GM12801 (cell line): ENCODE results near the gene MAX.

Experiments used
- TF ChIP-seq, protein P1 (sequence below): IDR thresholded peaks from one replicate; pipeline ENCODE4 v1.5.1; 2011; ENCODE audit warnings: control low read depth; ENCODE audit not compliant: insufficient read length; ENCODE audit errors: extremely low read depth

The MAX gene

DNA sequence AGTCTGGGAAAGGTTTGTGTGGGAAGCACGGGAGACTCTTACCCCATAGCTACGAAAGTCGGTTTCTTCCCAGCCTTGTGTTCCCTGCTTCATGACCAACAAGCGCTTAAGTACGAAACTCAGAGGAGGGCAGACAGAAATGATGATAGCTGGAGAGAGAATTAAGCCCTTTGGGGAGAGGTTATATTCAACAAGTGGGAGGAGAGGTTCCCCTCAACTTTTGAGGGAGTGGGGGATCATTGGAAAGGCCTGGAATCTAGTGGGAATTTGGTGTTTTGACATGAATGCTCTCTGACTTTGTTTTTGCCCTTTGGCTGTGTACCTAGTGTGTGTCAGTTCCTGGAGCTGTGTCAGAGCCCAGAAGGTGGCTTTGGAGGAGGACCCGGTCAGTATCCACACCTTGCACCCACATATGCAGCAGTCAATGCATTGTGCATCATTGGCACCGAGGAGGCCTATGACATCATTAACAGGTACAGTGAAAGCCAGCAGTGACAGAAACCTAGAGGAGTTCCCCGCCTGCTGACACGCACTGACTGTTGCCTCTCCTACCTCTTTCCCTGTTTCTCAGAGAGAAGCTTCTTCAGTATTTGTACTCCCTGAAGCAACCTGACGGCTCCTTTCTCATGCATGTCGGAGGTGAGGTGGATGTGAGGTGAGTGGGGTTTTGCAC lies 75.1 kb downstream of the MAX start:
- TF ChIP-seq, protein P1, sequence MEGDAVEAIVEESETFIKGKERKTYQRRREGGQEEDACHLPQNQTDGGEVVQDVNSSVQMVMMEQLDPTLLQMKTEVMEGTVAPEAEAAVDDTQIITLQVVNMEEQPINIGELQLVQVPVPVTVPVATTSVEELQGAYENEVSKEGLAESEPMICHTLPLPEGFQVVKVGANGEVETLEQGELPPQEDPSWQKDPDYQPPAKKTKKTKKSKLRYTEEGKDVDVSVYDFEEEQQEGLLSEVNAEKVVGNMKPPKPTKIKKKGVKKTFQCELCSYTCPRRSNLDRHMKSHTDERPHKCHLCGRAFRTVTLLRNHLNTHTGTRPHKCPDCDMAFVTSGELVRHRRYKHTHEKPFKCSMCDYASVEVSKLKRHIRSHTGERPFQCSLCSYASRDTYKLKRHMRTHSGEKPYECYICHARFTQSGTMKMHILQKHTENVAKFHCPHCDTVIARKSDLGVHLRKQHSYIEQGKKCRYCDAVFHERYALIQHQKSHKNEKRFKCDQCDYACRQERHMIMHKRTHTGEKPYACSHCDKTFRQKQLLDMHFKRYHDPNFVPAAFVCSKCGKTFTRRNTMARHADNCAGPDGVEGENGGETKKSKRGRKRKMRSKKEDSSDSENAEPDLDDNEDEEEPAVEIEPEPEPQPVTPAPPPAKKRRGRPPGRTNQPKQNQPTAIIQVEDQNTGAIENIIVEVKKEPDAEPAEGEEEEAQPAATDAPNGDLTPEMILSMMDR: no peak

DNA sequence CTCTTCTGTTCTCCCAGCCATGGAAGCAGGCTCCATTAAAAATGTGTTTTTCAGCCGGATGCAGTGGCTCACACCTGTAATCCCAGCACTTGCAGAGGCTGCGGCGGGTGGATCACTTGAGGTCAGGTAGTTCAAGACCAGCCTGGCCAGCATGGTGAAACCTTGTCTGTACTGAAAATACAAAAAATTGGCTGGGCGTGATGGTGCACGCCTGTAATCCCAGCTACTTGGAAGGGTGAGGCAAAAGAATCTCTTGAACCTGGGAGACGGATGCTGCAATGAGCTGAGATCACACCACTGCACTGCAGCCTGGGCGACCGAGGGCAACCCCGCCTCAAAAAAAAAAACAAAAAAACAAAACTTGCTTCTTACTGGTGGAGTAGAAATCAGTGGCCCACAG lies 75.8 kb downstream of the MAX start:
- TF ChIP-seq, protein P1: no peak

DNA sequence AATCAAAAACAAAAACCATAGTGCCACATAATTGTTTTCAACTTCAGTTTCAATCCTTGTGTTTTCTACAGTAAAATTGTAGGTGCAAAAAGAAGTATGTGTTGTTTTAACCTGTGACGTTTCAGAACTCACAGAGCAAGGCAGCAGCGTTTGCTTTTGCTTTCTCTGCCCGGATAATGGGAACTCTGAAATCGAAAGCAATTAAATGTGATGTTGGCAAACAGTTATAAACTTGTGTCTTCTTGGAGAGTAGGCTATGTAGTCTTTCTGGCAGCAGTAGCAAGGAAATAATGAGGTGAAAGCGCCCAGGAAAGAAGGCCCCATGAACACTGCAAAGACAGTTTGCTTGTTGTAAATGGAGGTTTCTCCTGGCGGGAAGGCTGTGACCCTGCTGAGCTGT lies 76.5 kb downstream of the MAX start:
- TF ChIP-seq, protein P1: no peak
